ENCODE data around the gene AK6. TPM values are rescaled to one million over a fixed set of nuclear protein-coding genes. Genes with fewer than 3 reads are reported as not detected.

AK6 gene
- total RNA-seq, 4 donors from 2014 or later: 19.2 to 31.1 (median 24.7) TPM

GRCh38 chr5:69364850-69365249 lies 4.5 kb downstream of the AK6 start:
- DNase-seq (ENCODE audit: low spot score) (no peak), ATAC-seq (ENCODE audit: low FRiP score) (no peak)
- TF ChIP-seq CTCF (IDR thresholded peaks at IDR 0.05): no peak

GRCh38 chr5:69364414-69364813 lies 4.9 kb downstream of the AK6 start:
- DNase-seq (ENCODE audit: low spot score): no peak
- TF ChIP-seq CTCF (IDR thresholded peaks at IDR 0.05): no peak
- ATAC-seq (ENCODE audit: low FRiP score): no peak

- no peak for ATAC-seq (ENCODE audit: low FRiP score)
- no peak for TF ChIP-seq CTCF (IDR thresholded peaks at IDR 0.05)
- no peak for DNase-seq (ENCODE audit: low spot score)
Measured at GRCh38 chr5:69360442-69360841, 8.9 kb downstream of the AK6 start.

- TF ChIP-seq CTCF (IDR thresholded peaks at IDR 0.05): no peak
- no peak for DNase-seq (ENCODE audit: low spot score)
- no peak for ATAC-seq (ENCODE audit: low FRiP score)
Measured at GRCh38 chr5:69359699-69360098, 9.6 kb downstream of the AK6 start.

- no peak for DNase-seq (ENCODE audit: low spot score)
- no peak for TF ChIP-seq CTCF (IDR thresholded peaks at IDR 0.05)
- no peak for ATAC-seq (ENCODE audit: low FRiP score)
Measured at GRCh38 chr5:69350664-69351063, 18.7 kb downstream of the AK6 start.

GRCh38 chr5:69343083-69343482 lies 26.2 kb downstream of the AK6 start:
- no peak for TF ChIP-seq CTCF (IDR thresholded peaks at IDR 0.05)
- DNase-seq (ENCODE audit: low spot score) (no peak), ATAC-seq (ENCODE audit: low FRiP score) (no peak)

GRCh38 chr5:69341520-69342161 lies 27.7 kb downstream of the AK6 start:
- DNase-seq (ENCODE audit: low spot score) (no peak), ATAC-seq (ENCODE audit: low FRiP score) (no peak)
- TF ChIP-seq CTCF (IDR thresholded peaks at IDR 0.05): no peak

Measured in omental fat pad (tissue), 4 donors.